ENCODE measurements around the gene TMEM51.

TMEM51 gene

DNA sequence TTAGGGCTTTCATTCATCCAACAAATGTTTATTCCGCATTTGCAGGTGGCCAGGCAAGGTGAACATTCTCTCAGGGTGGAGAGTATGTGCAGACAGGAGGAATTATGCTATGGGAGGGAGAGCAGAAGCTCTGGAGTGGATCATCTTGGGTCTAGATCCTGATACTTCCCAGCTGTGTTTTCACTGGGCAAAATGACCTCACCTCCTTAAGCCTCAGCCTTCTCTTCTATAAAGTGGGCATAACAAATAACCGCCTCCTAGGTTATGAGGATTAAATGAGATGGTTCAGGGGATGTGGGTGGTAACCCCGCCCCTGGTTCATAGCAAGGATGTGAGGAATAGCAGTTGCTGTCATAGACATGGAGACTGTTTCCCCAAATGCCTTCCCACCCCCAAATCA, 1.7 kb upstream of the TMEM51 start:
- Mint-ChIP-seq H3K36me3 (ENCODE audit: low read depth) (no peaks in the 10 kb centered on the region), H3K9me3 (peaks cover 5% of the 10 kb centered on the region), H3K27ac (no peak overlapping the region), H3K4me3 (peak overlapping the region; percentile 92), H3K4me1 (peaks cover 33% of the 10 kb centered on the region), H3K27me3 (ENCODE audit: low read depth, poor library complexity) (peaks cover 58% of the 10 kb centered on the region)
- DNase-seq, result no peak
- TF ChIP-seq CTCF (IDR thresholded peaks at IDR 0.05), result no peak

DNA sequence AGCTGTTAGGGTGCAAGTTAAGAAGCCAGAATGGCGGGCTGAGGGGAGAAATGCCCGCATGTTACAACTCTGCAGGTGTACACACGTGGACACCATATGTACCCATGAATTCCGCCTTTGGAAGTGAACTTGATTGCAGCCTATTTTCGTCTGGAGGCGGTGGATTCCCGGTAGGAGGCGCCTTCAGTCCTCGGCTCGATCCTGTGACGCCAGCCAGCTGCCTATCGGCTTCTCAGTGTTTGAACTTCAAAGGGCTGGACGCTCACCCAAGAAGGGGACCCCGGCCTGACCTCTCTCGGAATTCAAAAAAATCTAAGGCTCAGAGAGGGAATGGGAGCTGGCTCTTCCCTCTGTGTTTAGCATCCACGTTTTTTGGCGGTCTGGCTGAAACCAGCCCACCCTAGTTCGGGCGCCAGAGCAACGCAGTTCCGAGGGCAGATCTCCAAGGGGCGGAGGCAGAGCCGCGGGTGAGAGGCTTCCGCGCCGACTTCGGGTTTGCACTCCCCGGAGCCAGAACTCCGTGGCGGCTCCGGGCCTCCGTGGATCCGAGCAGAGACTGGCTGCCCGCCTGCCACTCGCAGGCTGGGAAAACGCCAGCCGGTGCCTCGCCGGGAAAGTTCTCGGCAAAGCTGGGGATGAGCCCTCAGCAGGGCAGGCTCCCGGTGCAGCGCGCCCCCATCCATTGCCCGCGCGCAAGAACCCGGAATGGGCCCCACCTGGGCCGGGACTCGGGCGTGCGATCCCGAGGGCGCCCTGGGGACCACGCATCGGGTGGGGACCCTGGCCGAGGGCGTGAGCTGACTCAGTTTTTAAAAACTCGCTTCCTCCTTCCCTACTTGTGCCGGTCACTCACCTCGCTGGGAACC, 996 bp upstream of the TMEM51 start:
- H3K4me1 Mint-ChIP-seq, result peaks cover 40% of the 10 kb centered on the region
- peaks cover 5% of the 10 kb centered on the region for H3K9me3 Mint-ChIP-seq
- peak; percentile 43 for TF ChIP-seq CTCF (IDR thresholded peaks at IDR 0.05)
- peak overlapping the region; percentile 92 for H3K4me3 Mint-ChIP-seq
- H3K27ac Mint-ChIP-seq, result no peak overlapping the region
- peaks cover 54% of the 10 kb centered on the region for H3K27me3 Mint-ChIP-seq (ENCODE audit: low read depth, poor library complexity)
- peak; percentile 79 for DNase-seq
- H3K36me3 Mint-ChIP-seq (ENCODE audit: low read depth), result no peaks in the 10 kb centered on the region

DNA sequence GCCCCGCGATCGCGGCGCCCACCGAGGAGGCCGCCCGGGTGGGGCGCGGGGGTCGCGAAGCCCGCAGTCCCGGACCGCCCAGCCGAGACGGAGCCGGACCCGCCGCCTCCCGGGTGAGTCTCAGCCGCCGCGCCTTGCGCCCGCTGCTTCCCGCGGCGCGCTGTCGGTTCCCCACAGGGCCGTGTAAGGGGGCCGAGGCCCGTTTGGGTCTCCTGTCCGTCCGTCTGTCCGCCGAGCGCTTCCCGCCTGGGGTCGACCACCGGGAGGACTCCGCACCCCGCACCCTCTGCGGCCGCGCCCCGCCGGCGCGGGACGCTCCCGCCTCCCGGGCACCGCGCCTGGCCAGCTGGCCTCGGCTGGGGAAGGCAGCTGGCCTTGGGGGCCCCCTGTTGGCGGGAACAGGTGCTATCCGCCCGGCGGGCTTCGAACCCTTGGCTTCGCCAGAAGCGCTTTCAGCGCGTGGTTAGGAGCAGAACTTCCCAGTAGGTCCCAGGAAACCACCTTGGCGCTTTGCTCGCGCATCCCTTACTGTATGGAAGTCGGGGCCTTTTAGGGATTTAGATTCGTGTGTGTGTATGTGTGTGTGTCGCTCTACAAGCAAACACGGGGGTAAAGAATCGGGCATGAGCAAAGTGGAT, 414 bp downstream of the TMEM51 start:
- TF ChIP-seq CTCF (IDR thresholded peaks at IDR 0.05), result peak; percentile 48
- Mint-ChIP-seq H3K27ac (no peak overlapping the region), H3K27me3 (ENCODE audit: low read depth, poor library complexity) (peaks cover 45% of the 10 kb centered on the region), H3K4me1 (peaks cover 49% of the 10 kb centered on the region), H3K9me3 (peaks cover 5% of the 10 kb centered on the region), H3K36me3 (ENCODE audit: low read depth) (no peaks in the 10 kb centered on the region), H3K4me3 (peak overlapping the region; percentile 82)
- DNase-seq, result peak; percentile 80

DNA sequence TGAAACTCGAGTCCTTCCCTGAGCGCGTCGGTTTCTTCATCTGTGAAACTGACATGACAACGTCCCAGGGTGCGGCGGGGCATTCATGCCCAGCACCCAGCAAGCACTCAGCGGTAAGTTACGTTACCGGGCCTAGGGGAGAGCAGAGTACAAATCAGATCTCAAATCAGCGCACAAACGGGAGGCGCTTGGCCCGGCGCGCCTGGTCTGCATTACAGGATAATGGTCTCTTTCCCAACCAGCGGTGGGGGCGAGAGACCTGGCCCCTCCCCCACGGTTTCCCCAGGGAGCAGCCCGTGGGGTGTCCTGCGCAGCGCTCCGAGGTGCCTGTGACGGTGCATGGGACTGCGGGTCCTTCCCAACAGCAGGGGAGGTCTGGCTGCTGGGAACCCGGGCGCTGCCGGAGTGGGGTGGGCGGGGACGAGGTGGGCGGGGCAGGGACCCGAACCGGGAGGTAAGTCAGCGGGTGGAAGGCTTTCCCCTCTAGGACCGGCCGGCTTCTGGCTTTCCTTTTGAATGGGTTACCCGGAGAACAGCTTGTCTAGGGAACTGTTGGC, 1.0 kb downstream of the TMEM51 start:
- Mint-ChIP-seq H3K27ac (no peak overlapping the region), H3K9me3 (peaks cover 5% of the 10 kb centered on the region), H3K36me3 (ENCODE audit: low read depth) (no peaks in the 10 kb centered on the region), H3K4me3 (peak overlapping the region; percentile 82), H3K27me3 (ENCODE audit: low read depth, poor library complexity) (peaks cover 40% of the 10 kb centered on the region), H3K4me1 (peaks cover 51% of the 10 kb centered on the region)
- peak; percentile 65 for DNase-seq
- no peak for TF ChIP-seq CTCF (IDR thresholded peaks at IDR 0.05)

GRCh38 chr1:15155191-15155590, 1.6 kb downstream of the TMEM51 start:
- DNase-seq, result no peak
- TF ChIP-seq CTCF (IDR thresholded peaks at IDR 0.05), result no peak
- H3K4me3 Mint-ChIP-seq, result peak overlapping the region; percentile 23
- peaks cover 5% of the 10 kb centered on the region for H3K9me3 Mint-ChIP-seq
- H3K27me3 Mint-ChIP-seq (ENCODE audit: low read depth, poor library complexity), result peaks cover 35% of the 10 kb centered on the region
- H3K36me3 Mint-ChIP-seq (ENCODE audit: low read depth), result no peaks in the 10 kb centered on the region
- no peak overlapping the region for H3K27ac Mint-ChIP-seq
- peaks cover 51% of the 10 kb centered on the region for H3K4me1 Mint-ChIP-seq
